ENCODE results near the gene ETAA1. TPM values are rescaled to one million over a fixed set of nuclear protein-coding genes. Genes with fewer than 3 reads are reported as not detected.

ETAA1 gene
- total RNA-seq, 1 experiment from 2014 or later = 27.3 TPM

- TF ChIP-seq ZNF671 (CRISPR knock-in tag; IDR thresholded peaks at IDR 0.05) = no peak
- no peak for TF ChIP-seq TP53 (CRISPR knock-in tag; IDR thresholded peaks at IDR 0.05)
- TF ChIP-seq GRHL2 (CRISPR knock-in tag; IDR thresholded peaks at IDR 0.05; ENCODE audit: insufficient replicate concordance, severe bottlenecking) = no peak
- TF ChIP-seq ELF4 (CRISPR knock-in tag; IDR thresholded peaks at IDR 0.05; ENCODE audit: low read depth) = no peak
Measured at GRCh38 chr2:67374949-67375348, 22.2 kb upstream of the ETAA1 start (continued).

- POLR2A ChIA-PET = no interaction called here
- no peaks in the 10 kb centered on the region for H3K4me1 Mint-ChIP-seq
Measured at GRCh38 chr2:67378555-67378954, 18.6 kb upstream of the ETAA1 start.

GRCh38 chr2:67379048-67379447 lies 18.1 kb upstream of the ETAA1 start:
- TF ChIP-seq ESRRA (CRISPR knock-in tag; IDR thresholded peaks at IDR 0.05; ENCODE audit: borderline replicate concordance) (no peak), CTCF (IDR thresholded peaks at IDR 0.05) (no peak), ZNF281 (CRISPR knock-in tag; IDR thresholded peaks at IDR 0.05) (no peak), NR1H2 (CRISPR knock-in tag; IDR thresholded peaks at IDR 0.05) (no peak), RORB (CRISPR knock-in tag; IDR thresholded peaks at IDR 0.05) (no peak), GRHL2 (CRISPR knock-in tag; IDR thresholded peaks at IDR 0.05; ENCODE audit: insufficient replicate concordance, severe bottlenecking) (no peak), TEAD1 (CRISPR knock-in tag; IDR thresholded peaks at IDR 0.05) (no peak), ZNF138 (CRISPR knock-in tag; conservative IDR thresholded peaks at IDR 0.05) (no peak), ZNF317 (CRISPR knock-in tag; IDR thresholded peaks at IDR 0.05; ENCODE audit: borderline replicate concordance, low read depth) (no peak), AR (CRISPR knock-in tag; IDR thresholded peaks at IDR 0.05) (no peak), FOXP1 (CRISPR knock-in tag; IDR thresholded peaks at IDR 0.05; ENCODE audit: borderline replicate concordance) (no peak)
- no peak overlapping the region for H3K27ac Mint-ChIP-seq
- H3K36me3 Mint-ChIP-seq = no peaks in the 10 kb centered on the region
- H3K9me3 Mint-ChIP-seq = peaks cover 23% of the 10 kb centered on the region
- CTCF ChIA-PET = no interaction called here
- H3K4me1 Mint-ChIP-seq = no peaks in the 10 kb centered on the region
- ATAC-seq = no peak
- POLR2A ChIA-PET = no interaction called here
- no peak overlapping the region for H3K4me3 Mint-ChIP-seq
- no peak for DNase-seq (ENCODE audit: low spot score)
- no peaks in the 10 kb centered on the region for H3K27me3 Mint-ChIP-seq (ENCODE audit: low read depth)

More at GRCh38 chr2:67378555-67378954, 18.6 kb upstream of the ETAA1 start:
- Mint-ChIP-seq H3K27ac (no peak overlapping the region), H3K27me3 (ENCODE audit: low read depth) (no peaks in the 10 kb centered on the region), H3K36me3 (no peaks in the 10 kb centered on the region), H3K9me3 (peaks cover 23% of the 10 kb centered on the region), H3K4me3 (no peak overlapping the region)
- TF ChIP-seq NR2C2 (CRISPR knock-in tag; IDR thresholded peaks at IDR 0.05) (no peak), CDX4 (CRISPR knock-in tag; IDR thresholded peaks at IDR 0.05; ENCODE audit: borderline replicate concordance) (no peak), IRF1 (CRISPR knock-in tag; IDR thresholded peaks at IDR 0.05) (no peak), RORB (CRISPR knock-in tag; IDR thresholded peaks at IDR 0.05) (no peak), MXD4 (CRISPR knock-in tag; IDR thresholded peaks at IDR 0.05; ENCODE audit: borderline replicate concordance) (no peak), SP1 (CRISPR knock-in tag; conservative IDR thresholded peaks at IDR 0.05) (no peak)
- no peak for ATAC-seq
- CTCF ChIA-PET = no interaction called here
- no peak for DNase-seq (ENCODE audit: low spot score)

Measured in WTC11 (cell line).